ENCODE results near the gene MNX1.

The MNX1 gene

GRCh38 chr7:157032644-157033482, 22.4 kb upstream of the MNX1 start:
- no peak for DNase-seq (ENCODE audit: low read depth)

DNA sequence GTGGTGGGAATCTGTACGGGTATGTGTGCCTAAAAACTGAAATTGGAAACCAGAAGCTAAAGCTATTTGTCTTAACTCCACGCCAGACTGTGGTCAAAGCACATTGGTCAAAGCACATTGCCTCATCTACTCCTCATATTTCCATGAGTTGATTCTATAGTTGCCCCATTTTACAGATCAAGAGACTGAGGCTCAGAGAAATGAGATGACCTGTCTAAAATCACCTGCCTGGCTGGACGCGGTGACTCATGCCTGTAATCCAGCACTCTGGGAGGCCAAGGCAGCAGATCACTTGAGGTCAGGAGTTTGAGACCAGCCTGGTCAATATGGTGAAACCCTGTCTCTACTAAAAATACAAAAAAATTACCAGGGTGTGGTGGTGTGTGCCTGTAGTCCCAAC, 21.7 kb upstream of the MNX1 start:
- no peak for DNase-seq (ENCODE audit: low read depth)

- no peak for DNase-seq (ENCODE audit: low read depth)
Measured at GRCh38 chr7:157028199-157028903, 17.9 kb upstream of the MNX1 start.

DNA sequence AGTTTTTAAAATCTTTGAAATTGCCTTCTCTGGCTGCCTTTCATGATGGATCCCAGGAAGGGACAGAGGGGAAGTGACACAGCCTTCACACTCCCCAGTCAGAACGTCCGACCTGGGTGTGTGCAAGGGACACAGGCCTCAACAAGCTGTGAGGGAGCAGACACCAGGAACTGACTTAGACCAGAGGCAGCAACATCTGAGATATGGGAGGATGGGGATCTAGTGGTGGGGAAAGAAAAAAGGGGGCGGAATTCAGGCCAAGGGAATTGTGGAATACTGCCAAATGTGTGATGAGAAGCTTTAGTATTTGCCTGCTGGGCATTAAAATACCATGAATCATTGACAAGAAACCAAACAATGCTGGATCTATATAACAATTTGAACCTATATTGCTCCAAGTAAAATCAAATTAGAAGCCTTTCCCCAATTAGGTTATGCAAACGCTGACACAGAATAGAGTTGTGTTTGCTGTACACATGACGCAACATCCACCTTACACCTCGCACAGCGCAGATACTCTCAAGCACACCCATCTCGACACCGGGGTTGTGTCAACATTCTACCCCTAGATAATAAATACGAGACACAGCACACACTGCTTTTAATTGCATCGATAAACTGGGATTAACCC, 17.2 kb upstream of the MNX1 start:
- no peak for DNase-seq (ENCODE audit: low read depth)

DNA sequence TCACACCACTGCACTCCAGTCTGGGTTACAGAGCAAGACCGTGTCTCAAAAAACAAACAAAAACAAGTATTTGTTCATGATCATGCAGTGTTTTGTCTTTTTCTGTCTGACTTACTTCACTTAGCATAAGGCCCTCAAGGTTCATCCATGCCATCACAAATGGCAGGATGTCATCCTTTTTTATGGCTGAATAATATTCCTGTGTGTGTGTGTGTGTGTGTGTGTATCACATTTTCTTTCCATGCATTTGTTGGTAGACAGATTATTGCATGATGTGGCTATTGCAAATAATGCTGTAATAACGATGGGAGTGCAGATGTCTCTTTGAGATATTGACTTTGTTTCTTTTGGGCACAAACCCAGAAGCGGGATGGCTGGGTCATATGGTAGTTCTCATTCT, 14.3 kb upstream of the MNX1 start:
- no peak for DNase-seq (ENCODE audit: low read depth)

GRCh38 chr7:157023589-157023905, 13.1 kb upstream of the MNX1 start:
- no peak for DNase-seq (ENCODE audit: low read depth)

DNA sequence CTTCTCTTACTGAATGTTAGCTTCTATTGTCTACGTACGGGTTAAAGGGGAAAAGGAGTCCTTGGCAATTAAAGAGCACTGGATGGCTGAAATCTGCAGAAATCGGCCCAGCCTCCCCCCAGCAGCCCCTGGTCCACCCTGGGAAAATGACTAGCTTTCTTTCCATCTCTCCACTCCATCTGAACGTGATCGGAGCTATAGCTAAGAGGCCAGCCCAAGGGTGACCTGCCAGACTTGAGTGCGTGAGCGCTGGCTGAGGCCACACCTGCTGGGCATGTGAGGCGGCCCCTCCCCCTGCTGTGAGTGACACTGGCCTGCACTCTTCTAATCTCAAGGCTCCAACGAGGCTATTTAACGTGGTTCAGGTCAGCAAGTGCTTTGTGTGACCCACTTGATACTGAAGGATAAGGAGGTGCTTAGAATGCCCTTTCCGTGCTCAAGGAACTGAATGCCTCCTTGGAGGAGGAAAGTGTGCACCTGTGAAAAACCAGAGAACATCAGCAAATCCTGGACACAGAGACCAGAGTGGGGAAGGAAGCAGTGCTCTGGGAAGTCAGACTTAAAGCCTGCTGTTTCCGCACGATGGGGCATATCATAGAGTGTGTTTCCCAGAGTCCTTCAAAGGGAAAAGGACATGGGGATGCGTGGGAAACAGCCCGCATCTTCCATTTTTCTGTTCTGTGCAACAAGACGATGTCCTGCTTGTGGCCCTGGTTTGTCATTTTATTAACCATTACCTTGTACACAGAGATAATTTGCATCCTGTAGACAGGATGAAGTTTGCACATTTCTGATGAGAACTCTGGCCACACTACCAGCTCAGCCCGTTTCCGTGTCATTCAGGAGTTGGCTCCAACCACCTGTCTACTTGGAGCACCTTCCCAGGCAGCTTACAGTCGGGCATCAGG, 12.5 kb upstream of the MNX1 start:
- DNase-seq (ENCODE audit: low read depth) = no peak

- no peak for DNase-seq (ENCODE audit: low read depth)
Measured at GRCh38 chr7:157021871-157022680, 11.6 kb upstream of the MNX1 start.

DNA sequence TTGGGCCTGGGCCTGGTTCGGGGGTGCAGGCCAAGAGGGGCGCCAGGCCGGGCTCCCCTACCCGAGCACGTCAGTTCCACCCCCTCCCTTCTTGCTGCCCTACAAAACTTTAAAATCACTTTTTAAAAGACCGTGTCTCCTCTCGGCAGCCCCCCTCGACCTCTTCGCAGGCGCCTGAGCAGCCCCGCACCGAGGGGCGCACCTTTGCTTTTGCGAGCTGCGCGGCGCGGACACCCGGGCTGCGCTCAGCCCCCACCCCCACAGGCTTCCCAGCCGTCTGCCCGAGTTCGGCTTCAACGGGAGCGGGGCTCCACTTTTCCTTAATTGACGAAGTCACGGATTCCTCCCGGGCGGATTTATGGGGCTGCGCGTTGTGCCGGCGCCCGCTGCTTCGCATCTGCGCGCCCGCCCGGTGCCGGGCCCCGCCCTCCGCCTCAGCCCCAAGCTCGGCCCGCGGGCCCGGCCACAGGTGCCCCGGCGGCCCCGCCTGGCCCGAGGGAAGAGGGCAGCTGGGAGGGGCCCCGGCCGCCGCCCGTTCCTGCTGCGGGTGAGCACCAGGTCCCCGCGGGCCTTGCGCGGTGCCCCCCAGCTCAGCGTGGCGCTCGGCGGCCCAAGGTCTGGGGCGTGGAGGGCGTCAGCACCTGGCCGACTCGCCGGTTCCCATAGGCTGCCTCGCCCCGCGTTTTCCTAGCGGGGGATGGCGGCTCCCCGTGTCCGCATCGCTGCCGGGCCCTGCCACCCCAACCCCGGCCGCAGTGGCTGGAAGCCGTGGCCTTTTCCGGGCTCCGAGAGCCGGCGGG, 10.8 kb upstream of the MNX1 start:
- no peak for DNase-seq (ENCODE audit: low read depth)

DNA sequence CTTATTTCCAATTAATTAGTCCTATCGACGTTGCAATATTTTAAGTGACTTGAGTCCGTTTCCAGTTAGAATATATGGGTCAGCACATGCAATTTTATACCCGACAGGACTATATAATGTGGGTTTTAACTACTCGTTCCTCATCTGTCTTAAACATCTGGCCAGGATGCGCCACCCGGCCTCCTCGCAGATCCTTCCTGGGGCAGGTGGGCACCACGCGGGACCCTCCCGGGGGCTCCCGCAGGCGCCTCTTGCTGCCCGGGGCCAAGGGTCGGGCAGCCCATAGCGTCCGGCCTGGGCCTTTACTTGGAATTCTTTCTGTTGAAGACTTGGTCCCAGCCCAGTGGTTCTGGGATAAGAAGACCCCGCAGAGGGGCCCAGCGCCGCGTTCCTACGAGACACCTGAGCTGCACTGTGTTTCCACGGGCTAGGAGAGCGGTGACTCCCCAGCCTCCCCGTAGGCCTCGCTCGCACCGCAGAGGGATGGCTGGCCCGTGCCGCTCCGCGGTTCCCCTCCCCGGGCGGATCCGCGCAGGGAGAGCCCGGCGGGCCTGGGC, 10.1 kb upstream of the MNX1 start:
- DNase-seq (ENCODE audit: low read depth) = no peak

- no peak for DNase-seq (ENCODE audit: low read depth)
Measured at GRCh38 chr7:157019718-157020451, 9.4 kb upstream of the MNX1 start.

DNA sequence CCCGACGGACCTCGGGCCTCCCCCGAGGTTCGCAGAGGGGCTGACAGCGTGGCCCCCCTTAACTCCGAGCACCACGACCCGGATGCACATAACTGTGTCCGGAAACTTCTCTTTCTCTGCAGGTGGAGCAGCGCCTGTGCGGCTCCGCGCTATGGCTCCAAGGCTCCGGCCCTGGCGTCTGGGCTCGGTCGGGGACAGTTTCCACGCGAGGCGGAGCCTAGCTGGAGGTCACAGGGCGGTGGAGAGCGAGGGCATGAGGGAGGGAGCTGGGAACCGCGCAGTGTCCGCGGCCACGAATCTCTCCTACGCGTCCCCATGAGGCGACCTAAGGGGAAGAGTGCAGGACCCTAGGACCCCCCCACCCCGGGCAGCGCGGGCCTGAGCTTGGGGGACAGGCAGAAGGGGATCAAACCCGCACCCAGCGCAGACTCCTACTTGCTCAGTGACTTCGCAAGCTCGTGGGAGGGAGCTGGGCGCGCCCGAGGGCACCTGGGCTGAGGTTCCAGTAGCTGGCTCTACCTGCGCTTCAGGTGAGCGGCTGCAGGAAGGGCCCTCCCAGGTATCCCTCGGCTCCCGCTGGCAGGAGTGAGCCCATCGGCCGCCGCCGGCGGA, 8.6 kb upstream of the MNX1 start:
- DNase-seq (ENCODE audit: low read depth) = no peak

- no peak for DNase-seq (ENCODE audit: low read depth)
Measured at GRCh38 chr7:157018328-157018996, 8.0 kb upstream of the MNX1 start.

GRCh38 chr7:157017603-157018327, 7.3 kb upstream of the MNX1 start:
- no peak for DNase-seq (ENCODE audit: low read depth)

DNA sequence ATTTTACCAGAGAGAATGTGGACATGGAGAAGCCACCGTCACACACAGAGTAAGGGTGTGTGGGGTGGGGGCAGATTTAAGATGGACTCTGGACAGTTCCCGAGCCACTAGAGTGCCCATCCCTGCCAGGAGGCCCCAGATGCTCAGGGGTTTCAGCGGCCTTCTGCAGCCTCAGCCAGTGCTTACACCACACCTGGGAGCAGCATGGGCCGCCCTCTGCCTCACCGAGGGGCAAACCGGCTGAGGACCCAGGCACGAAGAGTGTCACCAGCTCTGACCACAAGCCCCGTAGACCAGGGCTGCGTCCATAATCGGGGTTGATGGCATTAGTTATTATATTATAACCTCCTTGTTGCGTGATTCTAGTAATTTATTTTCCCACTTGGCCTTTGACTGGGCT, 6.7 kb upstream of the MNX1 start:
- no peak for DNase-seq (ENCODE audit: low read depth)

- DNase-seq (ENCODE audit: low read depth) = no peak
Measured at GRCh38 chr7:157016352-157017041, 6.0 kb upstream of the MNX1 start.

DNA sequence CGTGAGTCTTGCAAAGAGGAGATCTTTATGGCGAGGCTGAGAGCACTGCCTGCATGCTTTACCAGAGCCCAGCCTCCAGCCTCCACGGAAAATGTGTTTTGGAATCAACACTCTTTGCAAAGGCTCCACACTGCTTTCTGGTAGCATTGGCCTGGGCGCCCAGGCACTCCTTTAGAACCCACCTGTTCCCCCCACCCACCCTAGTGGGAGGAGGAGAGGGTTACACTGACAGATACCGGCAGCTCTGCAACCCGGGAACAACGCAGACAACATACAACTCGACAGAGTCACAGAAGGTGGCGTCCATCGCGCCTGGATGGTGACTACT, 5.5 kb upstream of the MNX1 start:
- no peak for DNase-seq (ENCODE audit: low read depth)

All from T follicular helper cell (primary cell).